Smooth muscle cell of bladder (primary cell): Measurements from ENCODE around the gene BMP2K. TPM values are rescaled to one million over a fixed set of nuclear protein-coding genes. Genes with fewer than 3 reads are reported as not detected.

ENCODE experiments used
- total RNA-seq: library from RNA; depleted of rRNA; stranded (reverse); fragments of >200 nt; gene quantifications from 2 replicates; pipeline ENCODE4 v1.2.3, GENCODE V29; 2014

Gene BMP2K
- total RNA-seq, result 39.2 and 44.4 TPM in 2 replicates

DNA sequence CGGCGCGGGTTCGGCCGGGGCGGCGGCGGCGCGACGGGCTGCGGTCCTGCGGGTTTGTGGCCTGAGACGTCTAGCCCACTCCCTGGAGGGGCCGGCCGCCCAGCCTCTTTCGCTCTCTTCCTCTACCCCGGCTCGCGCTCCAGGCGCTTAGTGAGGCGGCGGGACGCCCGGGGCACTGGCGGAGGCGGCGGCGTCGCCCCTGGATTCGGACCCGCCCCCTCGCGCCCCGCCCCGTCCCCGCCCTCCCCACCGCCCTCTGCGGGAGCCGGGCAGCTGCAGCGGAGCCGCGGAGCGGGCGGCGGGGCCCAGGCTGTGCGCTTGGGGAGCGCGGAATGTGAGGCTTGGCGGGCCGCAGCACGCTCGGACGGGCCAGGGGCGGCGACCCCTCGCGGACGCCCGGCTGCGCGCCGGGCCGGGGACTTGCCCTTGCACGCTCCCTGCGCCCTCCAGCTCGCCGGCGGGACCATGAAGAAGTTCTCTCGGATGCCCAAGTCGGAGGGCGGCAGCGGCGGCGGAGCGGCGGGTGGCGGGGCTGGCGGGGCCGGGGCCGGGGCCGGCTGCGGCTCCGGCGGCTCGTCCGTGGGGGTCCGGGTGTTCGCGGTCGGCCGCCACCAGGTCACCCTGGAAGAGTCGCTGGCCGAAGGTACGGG, at the start of gene BMP2K:
Gene BMP2K (plus strand): TSS at position 272 of the 650 bp plus-strand sequence. CDS start 194 bp downstream, at position 466.

DNA sequence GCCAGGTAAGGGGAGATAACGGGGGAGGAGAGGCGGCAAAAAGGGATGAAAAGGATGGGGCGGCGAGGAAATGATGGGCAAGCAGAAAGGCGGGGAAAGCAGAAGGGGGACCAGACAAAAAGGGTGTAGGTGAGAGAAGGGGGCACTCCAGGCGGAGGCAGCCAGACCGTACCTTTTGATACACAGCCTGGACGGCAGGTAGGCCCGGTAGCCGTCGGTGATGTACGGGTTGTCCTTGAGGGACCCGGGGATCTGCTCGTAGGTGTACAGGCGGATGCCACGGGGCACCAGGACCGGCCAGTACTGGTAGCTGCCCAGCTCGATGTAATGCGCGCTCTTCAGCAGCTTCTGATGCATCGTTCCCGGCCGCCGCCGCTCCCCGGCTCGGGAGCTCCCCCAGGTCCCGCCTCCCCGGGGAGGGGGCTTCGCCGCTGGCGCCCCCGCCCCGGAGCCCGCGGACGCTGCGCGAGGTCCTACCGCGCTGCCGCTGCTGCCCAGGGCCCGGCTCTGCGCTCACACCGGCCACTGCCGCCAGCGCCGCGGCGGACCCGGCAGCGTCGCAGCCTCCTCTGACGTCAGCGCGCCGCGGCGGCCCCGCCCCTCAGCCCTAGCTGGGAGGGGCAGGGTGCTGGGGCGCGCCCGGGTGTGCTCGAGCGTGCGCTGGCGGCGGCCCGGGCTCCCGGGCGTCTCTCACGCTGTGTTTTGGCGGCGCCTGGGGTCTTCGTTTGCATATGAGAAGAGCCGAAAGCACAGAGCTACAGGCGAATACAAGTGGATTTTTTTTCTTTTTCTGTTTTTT, 162.9 kb downstream of the BMP2K start, which contains the start of gene PAQR3:
Gene PAQR3 (minus strand): TSS at position 571 of the 799 bp plus-strand sequence. CDS start 214 bp downstream, at position 357.

Other genes starting within 250 kb of the BMP2K start
- gene ANXA3, start 224.6 kb upstream of the BMP2K start, total RNA-seq, result 17.1 and 21.2 TPM in 2 replicates
- gene PAQR3, start 163.1 kb downstream of the BMP2K start, total RNA-seq, result 13.8 and 15.2 TPM in 2 replicates